Femur (tissue), 1 donor: ENCODE measurements around the gene VAX1.
A peak's percentile ranks its signal among the peaks of the same experiment; 100 is the strongest.
"Not testable (repeated sequence)": the region's sequence is repeated elsewhere in the genome, so short reads cannot be mapped to it uniquely, and the experiment has no call there.

Experiments used
- DNase-seq: peaks from one replicate; pipeline ENCODE4 v3.0.0-alpha.2; 2017

The VAX1 gene, protein sequence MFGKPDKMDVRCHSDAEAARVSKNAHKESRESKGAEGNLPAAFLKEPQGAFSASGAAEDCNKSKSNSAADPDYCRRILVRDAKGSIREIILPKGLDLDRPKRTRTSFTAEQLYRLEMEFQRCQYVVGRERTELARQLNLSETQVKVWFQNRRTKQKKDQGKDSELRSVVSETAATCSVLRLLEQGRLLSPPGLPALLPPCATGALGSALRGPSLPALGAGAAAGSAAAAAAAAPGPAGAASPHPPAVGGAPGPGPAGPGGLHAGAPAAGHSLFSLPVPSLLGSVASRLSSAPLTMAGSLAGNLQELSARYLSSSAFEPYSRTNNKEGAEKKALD

DNA sequence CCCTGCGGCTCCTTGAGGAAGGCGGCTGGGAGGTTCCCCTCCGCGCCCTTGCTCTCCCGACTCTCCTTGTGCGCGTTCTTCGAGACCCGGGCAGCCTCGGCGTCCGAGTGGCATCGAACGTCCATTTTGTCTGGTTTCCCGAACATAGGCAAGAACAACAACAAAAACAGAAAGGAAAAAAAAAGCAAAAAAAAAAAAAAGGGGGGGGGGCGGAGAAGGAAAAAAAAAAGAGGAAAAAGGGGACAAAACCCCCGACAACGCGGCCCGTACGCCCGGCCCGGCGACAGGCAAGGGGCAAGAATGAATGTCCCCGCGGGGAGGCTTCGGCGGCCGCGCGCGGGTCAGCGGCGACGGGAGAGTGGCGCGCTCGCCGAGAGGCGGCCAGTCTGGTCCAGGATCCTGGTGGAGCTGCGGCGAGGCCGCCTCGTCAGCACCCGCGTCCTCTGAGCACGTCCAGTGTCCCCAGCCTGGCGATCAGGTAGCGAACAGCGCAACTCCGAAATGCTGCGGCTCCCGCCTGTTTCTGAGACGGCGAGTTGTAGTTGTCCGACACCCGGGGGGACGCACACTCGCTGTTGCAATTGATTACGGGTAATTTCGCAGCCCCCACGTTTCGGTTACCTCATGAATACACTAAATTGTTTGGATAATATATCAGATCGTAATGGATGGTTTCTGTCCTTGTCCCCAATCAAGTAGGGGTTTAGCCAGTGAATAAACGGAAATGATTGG is at the start of gene VAX1:
Gene VAX1, minus strand, starts transcription at position 360 of the 732 bp plus-strand sequence. Its CDS starts 214 bp downstream, at position 146.
- DNase-seq: no peak

DNA sequence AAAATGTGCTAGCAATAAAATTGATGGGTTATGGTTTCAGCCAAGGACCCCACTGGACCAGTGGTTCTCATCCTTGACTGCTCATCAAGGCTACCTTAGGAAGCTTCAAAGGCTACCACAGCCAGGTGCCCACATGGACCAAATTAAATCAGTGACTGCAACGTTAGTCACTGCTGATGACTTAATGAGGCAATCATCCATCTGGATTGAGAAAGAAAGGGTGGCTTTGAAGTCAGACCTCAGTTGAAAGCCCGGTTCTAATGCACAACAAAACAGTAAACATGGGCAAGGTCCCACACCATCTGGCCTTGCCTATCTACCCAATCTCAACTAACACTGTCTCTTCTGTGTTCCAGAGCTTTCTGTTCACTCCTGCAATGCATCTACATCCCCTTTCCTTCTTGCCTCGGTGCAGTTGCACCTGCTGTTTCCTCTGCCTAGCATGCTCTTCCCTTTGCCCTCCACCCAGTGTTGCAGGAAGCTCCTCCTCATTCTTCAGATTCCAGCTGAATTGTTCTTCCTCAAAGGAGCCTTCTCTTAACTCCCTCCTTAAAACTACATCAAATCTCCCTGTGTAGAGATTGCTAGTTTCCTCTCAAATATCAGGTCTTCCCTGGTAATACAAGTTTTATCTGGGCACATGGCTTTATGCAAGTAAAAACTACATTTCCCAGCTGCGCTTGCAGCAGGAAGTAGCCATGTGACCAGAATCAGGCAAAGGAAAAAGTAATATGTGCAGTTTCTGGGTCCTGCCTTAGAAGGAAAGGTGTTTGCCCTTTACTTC is 49.0 kb upstream of the VAX1 start:
- DNase-seq: no peak

DNA sequence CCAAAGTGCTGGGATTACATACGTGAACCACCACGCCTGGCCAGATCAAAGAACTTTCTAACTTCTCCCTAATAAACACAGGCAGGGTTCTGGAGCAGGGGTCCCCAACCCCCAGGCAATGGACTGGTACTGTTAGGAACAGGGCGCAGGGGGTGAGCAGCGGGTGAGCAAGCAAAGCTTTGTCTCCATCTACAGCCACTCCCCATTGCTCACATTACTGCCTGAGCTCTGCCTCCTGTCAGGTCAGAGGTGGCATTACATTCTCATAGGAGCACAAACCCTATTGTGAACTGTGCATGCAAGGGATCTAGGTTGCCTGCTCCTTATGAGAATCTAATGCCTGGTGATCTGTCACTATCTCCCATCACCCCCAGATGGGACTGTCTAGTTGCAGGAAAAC is 47.7 kb upstream of the VAX1 start:
- not testable (repeated sequence) for DNase-seq

DNA sequence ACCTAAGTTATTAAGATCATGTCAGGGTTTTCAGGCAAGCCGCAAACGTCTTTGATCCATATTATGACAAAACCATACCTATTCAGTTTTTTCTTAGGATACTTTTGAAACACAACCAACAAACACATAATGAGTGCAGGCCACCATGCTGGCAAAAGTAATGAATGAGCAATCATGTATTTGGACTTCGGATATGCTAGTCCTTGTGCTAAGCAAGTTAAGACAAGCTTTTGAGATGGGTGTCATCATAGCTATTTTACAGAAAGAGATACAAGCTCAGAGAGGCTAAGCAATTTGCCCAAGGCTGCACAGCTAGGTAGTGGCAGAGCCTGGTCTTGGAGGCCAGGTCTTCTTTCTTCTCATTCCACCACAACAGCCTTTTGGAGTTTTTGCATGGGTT is 46.8 kb upstream of the VAX1 start:
- no peak for DNase-seq

DNA sequence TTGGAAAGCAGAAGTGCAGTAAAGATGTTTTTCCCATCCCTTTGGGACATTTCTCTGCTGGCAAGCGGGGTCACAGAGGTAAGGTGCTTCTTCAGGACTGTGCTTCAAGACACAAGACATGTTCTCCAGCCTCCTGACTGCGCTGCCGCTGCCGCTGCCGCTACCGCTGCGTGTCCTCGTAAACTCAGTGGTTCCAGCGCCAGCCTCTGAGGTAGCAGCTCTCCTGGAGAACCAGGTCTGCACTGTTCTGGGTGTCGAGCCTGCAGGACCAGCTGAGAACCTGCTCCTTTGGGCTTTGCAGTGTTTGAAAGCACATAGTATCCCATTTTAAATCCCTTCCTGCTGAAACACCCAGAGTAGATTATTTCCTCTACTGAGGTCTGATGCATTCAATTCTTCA is 46.2 kb upstream of the VAX1 start:
- no peak for DNase-seq

DNA sequence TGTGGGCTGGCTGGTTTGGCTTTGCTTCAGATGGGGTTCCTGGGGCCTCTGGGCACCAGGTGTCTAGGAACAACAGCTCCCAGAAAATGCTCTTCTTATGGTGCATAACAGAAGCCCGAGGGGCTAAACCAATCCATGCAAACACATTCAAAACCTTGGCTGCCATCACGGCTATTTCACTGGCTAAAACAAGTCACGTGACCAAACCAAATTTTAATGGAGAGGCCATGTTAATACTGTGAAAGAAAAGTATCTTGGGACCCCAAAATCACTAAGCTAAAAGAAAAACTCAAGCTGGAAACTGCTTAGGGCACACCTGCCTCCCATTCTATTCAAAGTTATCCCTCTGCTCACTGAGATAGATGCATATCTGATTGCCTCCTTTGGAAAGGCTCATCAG is 40.1 kb upstream of the VAX1 start:
- no peak for DNase-seq

DNA sequence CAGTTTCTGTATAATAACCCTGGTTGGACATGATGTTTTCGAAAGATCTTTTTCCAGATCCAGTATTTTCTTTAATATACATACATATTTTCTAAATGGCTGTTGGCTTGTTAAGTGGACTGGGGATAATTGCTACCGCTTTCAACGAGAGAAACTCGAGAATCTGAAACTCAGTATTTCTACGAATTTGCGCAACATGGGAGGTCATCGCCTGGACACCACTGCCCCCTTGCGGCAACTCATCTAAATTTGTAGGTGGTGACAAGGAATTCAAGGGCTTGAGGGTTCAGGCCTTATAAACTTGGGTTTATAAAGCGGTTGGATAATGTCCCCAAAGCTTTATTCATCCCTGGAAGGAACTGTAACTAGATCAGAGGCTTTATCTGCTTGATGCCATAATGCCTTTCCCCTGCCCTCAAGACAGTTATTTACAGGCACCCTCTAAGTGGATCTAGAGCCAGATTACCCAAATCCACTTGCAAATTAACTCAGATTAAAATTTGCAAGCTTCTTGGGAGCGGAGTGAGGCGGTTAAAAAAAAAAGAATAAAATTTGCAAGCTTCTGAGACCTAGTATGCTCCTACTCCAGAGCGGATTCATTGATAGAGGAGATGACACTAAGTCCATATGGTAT is 37.9 kb upstream of the VAX1 start:
- peak; percentile 79 for DNase-seq

DNA sequence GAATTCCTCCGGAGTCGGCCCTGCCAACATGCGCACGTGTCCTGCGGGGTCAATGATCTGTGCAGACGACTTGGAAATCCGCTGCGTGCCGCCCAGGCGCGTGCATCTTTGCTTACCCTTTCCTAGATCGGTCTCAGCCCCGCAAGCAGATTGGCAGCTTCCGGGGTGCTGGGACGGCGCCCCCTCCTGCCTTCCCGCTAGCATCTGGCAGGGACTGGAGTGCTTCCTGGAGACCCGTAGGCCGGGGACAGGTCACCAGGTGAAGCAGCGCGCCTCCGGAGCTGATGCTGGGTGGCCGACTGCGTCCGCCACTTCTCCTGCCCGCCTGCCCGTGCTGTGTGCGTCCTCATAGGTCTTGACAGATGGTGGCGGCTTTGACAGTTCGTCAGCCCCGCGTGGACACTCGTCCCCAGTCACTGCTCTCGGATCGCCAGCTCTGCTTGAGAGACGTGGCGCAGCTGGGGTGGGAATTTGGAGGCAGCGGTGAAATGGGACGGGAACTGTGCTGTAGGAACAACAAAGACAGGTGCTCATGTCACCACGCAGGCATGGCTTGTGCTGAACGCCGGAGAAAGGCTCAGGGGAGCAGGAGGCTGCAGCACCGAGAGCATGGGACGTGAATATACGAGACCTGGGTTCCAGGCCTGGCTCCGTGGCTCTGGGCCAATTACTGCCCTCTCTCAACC is 37.3 kb upstream of the VAX1 start:
- DNase-seq: no peak

DNA sequence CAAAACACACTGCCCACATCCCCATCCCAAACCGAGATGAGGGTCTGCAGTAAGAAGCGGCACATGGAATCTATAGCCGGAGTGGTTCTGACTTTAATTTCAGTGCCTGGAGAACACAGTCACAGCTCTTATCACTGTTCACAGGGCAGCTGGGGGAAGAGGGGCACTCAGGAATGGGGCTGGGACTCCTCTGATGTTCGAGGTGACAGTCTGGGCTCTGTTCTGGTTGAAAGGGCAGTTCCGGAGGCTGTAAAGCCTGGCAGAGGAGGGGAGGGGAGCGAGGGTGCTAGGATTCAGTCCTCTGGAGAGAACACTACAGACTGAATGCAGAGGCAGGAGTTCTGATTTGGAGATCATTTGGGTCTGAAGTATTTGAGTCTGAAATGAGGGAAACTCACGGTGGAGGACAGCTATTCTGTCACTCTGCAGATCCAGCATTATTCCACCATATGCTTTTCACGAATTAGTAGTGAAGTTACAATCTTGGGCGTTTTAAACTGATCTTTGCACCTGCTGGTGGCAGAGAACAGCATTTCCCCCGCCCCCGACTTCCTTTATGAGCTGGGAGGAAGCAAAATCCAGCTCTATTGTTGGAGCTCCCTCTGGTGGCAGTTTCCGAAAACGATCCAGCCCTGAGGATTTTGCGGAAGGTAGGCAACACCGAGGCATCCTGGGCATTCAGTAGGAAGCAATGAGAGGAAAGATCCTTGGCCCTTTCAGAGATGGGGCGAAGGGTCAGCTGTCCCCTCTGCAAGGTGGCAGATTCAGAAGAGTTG is 36.6 kb upstream of the VAX1 start:
- DNase-seq: peak; percentile 83

DNA sequence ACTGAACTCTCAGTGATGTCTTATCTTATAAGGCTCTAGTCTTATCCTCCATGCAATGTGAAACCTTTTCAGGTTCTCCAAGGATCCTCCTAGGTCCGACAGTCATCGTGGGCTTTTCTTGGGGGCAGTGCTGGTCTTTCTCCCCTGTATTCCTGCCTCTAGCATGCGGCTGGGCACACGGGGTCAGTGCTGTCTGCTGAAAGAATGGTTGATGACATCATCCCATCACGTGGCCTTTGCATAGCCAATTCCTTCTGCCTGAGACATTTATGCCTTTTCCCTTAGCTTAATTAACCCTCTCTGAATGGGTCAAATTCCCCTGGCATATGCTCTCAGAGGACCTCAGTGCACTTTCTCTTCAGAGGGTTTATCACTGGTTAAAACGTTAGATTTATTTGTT is 32.2 kb upstream of the VAX1 start:
- no peak for DNase-seq

DNA sequence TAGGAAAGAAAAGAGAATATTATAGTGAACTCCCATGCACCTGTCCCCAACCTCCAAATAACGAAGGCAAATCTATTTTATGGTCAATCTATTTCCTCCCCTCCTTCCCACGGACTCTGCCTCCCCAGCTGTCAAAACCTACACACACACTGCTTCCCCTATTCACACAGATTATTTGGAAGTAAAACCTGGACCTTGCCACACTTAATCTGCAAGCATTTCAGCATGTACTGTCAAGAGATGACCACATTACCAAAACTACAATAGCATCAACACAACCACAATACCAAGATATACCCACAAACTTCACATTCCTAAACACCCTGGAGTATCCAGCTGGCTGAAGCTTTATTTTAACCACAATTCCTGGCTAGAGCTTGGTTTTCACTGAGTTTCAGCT is 31.4 kb upstream of the VAX1 start:
- DNase-seq: no peak

DNA sequence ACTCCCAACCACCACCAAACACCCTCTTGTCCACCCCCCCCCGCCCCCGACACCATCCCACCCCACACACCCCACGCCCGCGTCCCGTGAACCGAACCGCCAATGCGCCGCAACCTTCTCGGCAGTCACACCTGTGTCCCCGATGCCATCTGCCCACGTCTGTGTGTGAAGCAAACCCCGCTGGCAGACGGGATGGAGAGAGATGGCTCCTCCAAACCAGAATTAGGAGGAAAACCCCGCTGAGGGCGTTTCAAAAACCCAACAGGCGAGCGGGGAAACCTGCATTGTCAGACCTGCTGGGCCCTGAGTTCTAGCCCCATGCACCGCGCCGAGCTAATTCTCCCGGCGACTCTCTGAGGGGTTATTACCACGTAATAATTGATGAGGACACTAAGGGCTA is 30.7 kb upstream of the VAX1 start:
- DNase-seq: no peak

DNA sequence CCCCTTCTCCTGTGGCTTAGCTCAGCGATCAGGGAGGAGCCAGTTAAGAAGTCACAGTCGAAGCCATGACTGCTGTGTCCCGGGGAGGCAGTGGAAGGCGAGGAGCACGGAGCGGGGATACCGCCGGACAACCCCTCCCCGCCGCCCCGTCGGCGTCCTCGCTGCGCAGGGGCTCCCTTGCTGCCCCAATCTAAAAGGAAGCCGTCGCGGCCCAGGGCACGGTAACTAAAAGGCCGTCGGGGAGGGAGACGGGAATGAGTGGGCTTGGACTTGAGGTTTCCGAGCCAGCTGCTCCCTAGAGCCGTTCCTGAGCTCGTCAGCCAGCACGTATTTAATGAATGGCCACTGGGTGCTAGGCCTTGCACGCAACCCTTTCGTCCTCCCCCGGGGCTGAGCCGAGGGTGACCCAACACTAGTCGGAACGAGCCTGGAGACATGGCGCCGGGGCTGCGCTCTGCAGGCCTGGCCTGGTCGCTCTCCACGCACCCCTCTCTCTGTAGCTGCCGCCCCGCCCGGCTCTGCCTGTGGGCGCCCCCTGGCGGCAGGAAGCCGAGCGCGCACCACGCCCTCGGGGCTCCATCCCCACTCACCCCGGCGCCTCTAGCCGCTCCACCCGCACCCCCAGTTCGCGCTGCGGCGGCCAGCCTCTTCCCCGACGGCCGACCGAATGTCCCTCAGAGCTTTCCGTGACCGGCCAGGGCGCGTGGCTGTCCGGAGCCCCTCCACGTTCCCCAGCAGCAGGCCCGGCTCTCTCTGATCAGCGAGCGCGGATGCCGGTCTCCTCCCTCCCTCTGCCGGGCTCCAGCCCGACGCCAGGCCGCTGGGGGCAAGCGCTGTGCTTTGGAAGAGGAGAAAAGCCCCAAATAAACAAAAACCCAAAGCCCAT is 30.0 kb upstream of the VAX1 start:
- peak; percentile 62 for DNase-seq

DNA sequence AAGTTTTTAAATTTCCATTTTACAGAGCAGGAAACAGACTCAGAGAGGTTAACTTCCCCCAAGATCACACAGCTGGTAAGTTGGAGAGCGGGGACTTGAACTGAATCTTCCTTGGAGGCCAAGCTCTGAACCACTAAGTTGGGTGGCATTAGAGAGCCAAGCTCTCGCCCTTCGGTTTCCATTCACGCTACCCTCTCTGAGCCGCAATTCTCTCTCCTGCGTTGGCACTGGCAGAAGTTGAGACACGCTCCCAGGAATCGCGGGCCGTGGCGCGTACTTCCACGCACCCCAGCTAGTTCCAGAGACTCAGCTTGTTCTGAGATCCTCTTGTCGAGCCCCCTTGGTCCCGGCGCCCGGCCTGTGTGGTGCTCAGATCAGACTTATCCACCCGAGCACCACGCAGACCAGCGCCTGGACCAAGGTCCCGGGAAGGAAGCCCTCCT is 29.3 kb upstream of the VAX1 start:
- DNase-seq: no peak

DNA sequence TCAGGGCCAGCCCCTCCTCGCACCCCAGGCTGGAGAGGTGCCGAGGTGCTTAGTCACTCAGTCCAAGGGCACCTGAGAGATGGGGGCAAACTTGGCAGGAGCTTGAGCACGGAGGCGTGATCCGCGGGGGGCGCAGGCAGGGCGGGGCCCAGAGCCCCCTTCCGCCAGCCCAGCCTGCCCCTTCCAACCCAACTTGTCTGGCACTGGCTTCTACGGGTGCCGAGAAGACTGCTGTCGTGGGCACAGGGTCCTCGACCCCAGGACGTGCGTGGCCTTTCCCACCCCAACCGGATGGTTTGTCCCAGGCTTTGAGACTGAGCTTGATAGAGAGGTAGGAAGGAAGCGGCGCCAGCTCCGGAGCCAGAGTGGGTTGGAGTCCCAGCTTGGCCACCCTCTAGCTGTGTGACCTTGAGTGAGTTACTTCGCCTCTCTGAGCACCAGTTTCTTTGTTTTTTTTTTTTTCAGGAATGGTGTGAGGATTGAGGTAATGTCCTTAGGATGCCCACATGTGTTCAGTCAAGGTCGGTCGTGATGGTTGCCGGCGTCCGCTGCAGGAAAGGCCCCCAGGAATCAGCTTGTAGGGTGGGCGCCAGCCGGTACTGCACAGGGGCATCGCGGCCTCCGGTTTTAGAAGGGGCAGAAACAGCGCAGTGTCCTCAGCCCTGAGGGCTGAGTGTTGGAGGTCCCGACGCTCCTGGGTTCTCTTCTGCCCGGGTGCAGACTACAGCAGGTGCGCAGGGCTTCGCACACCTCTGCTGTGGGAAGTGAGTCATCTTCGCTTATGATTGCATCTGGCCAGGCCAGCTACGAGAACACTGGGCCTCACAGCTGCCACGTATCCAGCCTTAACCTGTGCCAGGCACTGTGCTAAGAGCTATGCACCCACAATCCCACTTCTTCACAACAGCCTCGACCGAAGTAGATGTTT is 28.6 kb upstream of the VAX1 start:
- no peak for DNase-seq

DNA sequence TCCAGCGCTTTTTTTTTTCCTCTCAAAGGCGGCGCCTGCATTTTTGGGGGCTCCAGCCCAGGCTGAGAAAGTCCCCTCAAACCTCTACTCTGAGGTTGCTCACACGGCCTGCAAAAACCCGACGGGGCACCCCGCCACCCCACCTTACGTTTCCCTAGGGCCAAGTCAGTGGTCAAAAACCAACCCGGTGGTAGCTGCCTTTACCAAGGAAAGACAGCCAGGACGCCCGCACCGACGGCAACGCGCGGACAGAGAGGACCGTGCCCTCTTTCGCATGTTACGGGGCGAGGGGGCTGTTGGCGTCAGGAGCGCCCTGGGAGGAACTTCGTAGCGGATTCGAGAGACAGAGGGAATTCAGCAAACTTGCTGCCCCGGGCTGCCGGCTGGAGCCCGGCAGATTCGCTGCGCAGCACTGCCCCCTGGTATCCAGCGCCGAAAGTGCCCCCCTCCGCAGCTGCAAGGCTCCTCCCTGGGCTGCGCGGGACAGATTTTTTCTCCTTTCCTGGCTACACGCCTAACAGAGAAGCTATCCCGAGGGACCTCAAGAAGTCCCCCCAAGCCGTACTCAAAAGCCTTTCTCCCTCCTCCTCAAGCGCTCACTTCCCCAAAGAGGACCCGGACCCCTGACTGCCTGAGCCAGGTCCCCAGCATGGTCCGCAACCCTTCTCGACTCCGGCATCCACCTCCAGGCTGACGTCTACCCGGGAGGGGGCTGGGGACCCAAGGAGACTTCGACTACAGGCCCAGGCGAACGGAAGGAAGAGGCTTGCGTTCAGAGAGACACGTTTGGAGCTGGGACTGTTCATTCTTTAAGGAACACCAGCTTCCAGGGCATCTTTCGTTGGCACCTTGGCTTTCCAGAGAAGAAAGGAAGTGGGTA is 27.7 kb upstream of the VAX1 start:
- no peak for DNase-seq

DNA sequence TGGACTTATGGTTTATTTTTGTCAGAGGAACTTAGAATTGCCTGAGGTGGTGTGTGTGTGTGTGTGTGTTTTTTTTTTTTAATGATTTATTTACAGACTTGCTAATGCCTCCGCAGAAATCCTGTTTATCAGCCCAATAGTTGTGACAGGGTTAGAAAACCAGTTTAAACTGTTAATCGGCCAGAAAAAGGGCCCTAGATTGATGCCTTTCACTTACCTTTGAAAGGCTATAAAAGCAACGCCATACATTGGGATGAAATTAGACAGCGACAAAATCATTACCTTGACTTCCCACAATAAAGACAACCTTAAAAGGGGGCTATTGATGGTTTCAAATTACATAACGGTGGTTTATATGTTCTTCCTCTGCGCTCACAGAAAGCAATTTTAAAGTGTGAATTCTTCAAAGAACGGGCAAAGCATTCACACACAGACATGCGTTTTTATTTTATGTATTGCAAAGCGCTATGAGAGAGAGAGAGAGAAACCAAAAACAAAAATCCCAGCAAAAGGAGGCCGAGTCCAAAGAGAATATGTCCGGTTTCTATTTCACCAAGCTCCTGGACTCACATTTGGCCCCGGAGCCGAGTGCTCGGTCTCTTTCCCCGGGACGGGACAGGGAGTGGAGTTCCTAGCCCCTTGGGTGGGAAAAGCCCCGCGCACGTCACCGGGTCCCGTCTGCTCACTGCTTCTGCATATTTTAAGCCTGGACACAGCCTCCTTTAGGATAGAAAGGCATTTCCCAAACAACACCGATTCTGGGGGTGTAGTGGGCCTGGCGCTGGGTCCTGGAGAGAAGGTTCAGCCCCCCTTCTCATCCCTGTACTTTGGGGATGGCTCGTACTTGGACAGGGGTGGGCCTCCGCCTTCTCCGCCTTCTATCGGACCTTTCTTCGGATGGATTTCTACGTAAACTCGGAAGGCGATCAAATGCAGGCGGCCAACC is 26.8 kb upstream of the VAX1 start:
- no peak for DNase-seq
